ENCODE data around the gene STAT4. TPM values are rescaled to one million over a fixed set of nuclear protein-coding genes. Genes with fewer than 3 reads are reported as not detected.
A peak's percentile ranks its signal among the peaks of the same experiment; 100 is the strongest.

The STAT4 gene
- total RNA-seq, 2 experiments from 2014 or later: 154 to 157 TPM

DNA sequence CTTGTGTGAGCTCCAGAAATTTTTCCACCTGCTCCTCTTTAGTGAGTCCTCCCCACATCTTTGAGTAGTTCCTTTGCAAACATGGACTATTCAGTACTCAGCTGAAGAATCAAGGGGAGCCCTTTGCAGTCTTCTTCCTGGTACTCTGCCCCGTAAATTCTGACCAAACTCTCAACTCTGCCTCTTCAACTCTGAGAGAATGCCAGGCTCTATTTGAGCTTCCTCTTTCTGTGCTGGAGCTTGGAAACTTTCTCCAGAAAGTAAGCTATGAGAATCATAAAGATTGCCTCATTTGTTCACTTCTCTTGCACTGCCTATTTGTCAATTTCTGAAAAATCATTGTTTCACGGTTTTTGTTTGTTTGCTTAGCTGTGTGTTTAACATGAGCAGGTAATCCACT is 7.4 kb upstream of the STAT4 start:
- Mint-ChIP-seq H3K9me3 (ENCODE audit: insufficient read depth) (no peaks in the 10 kb centered on the region), H3K27ac (no peak overlapping the region), H3K36me3 (ENCODE audit: low read depth) (no peaks in the 10 kb centered on the region), H3K4me1 (ENCODE audit: low read depth) (peaks cover 39% of the 10 kb centered on the region), H3K4me3 (no peak overlapping the region), H3K27me3 (ENCODE audit: low read depth) (peaks cover 17% of the 10 kb centered on the region)
- ChIA-PET POLR2A (interaction anchor here (1.2 to 1.5 kb wide), 2 partner anchors 8 to 137 kb away, joined by 3 to 6 read pairs; partner anchors contain the start of gene STAT4), CTCF (interaction anchor here (0.8 to 20.5 kb wide), 8 partner anchors 8 to 363 kb away, joined by 3 to 1116 read pairs (median 3); partner anchors contain the start of gene STAT1)
- no peak for DNase-seq
- no peak for ATAC-seq

GRCh38 chr2:191155608-191156071 is 4.8 kb upstream of the STAT4 start:
- POLR2A ChIA-PET: interaction anchor here (0.9 to 2.6 kb wide), 13 partner anchors 9 to 522 kb away, joined by 3 to 27 read pairs (median 4); partner anchors contain the start of gene NABP1
- peak; percentile 28 for ATAC-seq

DNA sequence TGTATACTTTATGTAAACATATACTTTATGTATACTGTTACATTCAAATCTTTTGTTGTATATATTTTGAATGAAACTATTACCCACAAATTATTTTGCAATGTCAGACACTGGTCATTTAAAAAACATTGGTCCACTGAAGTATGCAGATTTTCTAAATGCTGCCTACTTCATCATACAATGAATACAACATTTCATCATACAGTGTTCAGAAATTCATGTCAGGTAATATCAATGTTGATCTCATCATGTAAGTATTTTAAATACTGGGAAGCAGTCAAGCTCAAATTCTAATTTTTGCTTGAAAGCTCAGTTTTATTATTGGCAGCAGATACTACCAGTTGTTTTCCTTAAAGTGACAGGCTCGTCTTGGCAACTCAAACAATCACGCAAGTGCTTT is 2.9 kb upstream of the STAT4 start:
- H3K4me1 Mint-ChIP-seq (ENCODE audit: low read depth): peaks cover 51% of the 10 kb centered on the region

More at GRCh38 chr2:191155608-191156071, 4.8 kb upstream of the STAT4 start:
- peak overlapping the region; percentile 62 for H3K27ac Mint-ChIP-seq
- H3K27me3 Mint-ChIP-seq (ENCODE audit: low read depth): peaks cover 6% of the 10 kb centered on the region
- no peaks in the 10 kb centered on the region for H3K36me3 Mint-ChIP-seq (ENCODE audit: low read depth)
- CTCF ChIA-PET: interaction anchor here (0.7 to 20.5 kb wide), 59 partner anchors 9 to 541 kb away, joined by 3 to 1116 read pairs (median 6); partner anchors contain the start of gene STAT1
- peaks cover 57% of the 10 kb centered on the region for H3K4me1 Mint-ChIP-seq (ENCODE audit: low read depth)
- H3K4me3 Mint-ChIP-seq: peak overlapping the region; percentile 19
- no peak for DNase-seq
- H3K9me3 Mint-ChIP-seq (ENCODE audit: insufficient read depth): no peaks in the 10 kb centered on the region

DNA sequence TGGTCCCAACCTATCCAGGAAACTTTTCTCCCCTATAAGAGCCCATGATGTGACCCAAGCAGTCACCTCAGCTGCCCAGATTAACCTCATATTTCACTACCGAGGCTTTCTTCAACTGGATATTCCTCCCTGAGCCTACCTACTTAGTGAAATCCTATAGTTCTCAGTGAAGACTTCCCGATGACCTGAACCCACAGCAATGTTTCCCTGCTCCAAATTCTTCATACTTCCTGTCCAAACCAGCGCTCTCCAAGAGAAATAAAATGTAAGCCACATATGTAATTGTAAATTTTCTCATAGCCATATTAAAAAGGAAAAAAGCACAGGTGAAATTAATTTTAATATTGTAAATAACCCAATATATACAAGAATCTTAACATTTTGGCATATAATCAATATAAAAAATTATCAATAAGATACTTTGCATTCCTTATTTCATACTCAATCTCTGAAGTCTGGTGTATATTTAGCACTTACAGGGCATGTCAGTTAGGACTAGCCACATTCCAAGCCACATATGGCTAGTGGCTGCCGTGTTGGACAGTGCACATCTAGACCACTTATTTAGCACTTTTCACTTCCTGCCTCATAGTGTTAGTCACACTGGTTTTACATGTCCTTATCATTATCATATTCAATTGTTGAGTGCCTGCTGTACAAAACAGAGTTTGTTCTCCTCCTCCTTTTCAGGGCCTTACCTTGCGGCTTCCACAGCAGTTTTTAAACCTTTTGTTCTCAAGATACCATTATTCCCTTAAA is 1.9 kb upstream of the STAT4 start:
- peak; percentile 46 for DNase-seq
- peak; percentile 16 for ATAC-seq
- H3K27ac Mint-ChIP-seq: peak overlapping the region; percentile 97
- POLR2A ChIA-PET: interaction anchor here (1.1 to 5.0 kb wide), 5 partner anchors 25 to 139 kb away, joined by 3 to 165 read pairs (median 41); partner anchors contain the start of gene STAT1
- peaks cover 61% of the 10 kb centered on the region for H3K4me1 Mint-ChIP-seq (ENCODE audit: low read depth)
- CTCF ChIA-PET: interaction anchor here (1.5 to 20.5 kb wide), 2 partner anchors 27 to 97 kb away, joined by 4 to 1116 read pairs; no protein-coding TSS in a partner anchor
- H3K36me3 Mint-ChIP-seq (ENCODE audit: low read depth): peaks cover 25% of the 10 kb centered on the region
- H3K9me3 Mint-ChIP-seq (ENCODE audit: insufficient read depth): no peaks in the 10 kb centered on the region
- H3K4me3 Mint-ChIP-seq: peak overlapping the region; percentile 10
- no peaks in the 10 kb centered on the region for H3K27me3 Mint-ChIP-seq (ENCODE audit: low read depth)

More for the DNA sequence above, 2.9 kb upstream of the STAT4 start:
- CTCF ChIA-PET: interaction anchor here (20.5 kb wide), 1 partner anchor 98 kb away, joined by 1116 read pairs; no protein-coding TSS in a partner anchor
- Mint-ChIP-seq H3K9me3 (ENCODE audit: insufficient read depth) (no peaks in the 10 kb centered on the region), H3K27me3 (ENCODE audit: low read depth) (peaks cover 3% of the 10 kb centered on the region), H3K4me3 (no peak overlapping the region), H3K27ac (no peak overlapping the region), H3K36me3 (ENCODE audit: low read depth) (peaks cover 16% of the 10 kb centered on the region)
- POLR2A ChIA-PET: interaction anchor here (0.6 kb wide), 1 partner anchor 97 kb away, joined by 3 read pairs; no protein-coding TSS in a partner anchor
- DNase-seq (no peak), ATAC-seq (no peak)

- CTCF ChIA-PET: interaction anchor here (1.5 to 20.5 kb wide), 4 partner anchors 25 to 96 kb away, joined by 3 to 1116 read pairs (median 6); no protein-coding TSS in a partner anchor
- Mint-ChIP-seq H3K36me3 (ENCODE audit: low read depth) (peaks cover 37% of the 10 kb centered on the region), H3K9me3 (ENCODE audit: insufficient read depth) (no peaks in the 10 kb centered on the region), H3K27me3 (ENCODE audit: low read depth) (no peaks in the 10 kb centered on the region), H3K4me1 (ENCODE audit: low read depth) (peaks cover 73% of the 10 kb centered on the region), H3K27ac (peak overlapping the region; percentile 97), H3K4me3 (peak overlapping the region; percentile 92)
- DNase-seq (no peak), ATAC-seq (peak; percentile 7)
- POLR2A ChIA-PET: interaction anchor here (0.8 to 5.0 kb wide), 14 partner anchors 8 to 526 kb away, joined by 3 to 165 read pairs (median 8); partner anchors contain the start of genes NABP1 and STAT1
Measured at GRCh38 chr2:191151331-191151730, 537 bp upstream of the STAT4 start.

DNA sequence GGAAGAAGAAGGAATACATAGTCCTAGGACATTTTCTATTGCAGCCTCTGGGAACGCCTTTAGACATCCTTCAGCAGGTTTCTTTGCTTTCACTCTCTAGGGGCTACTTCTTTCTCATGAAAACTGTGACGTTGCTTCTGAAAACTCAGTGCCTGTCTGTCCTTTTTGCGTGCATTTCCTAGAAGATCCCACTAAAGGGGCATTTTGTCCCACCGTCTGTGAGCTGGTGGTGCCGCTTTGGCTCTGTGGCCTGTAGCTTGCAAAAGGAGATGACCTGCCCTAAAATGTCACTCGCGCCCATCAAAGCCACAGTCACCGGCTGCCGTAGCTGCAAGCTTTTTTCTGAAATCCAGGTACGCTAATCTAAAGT is 579 bp downstream of the STAT4 start:
- no peaks in the 10 kb centered on the region for H3K27me3 Mint-ChIP-seq (ENCODE audit: low read depth)
- no peak for DNase-seq
- peak; percentile 17 for ATAC-seq
- H3K4me3 Mint-ChIP-seq: peak overlapping the region; percentile 92
- peaks cover 47% of the 10 kb centered on the region for H3K36me3 Mint-ChIP-seq (ENCODE audit: low read depth)
- H3K4me1 Mint-ChIP-seq (ENCODE audit: low read depth): peaks cover 71% of the 10 kb centered on the region
- peak overlapping the region; percentile 97 for H3K27ac Mint-ChIP-seq
- H3K9me3 Mint-ChIP-seq (ENCODE audit: insufficient read depth): no peaks in the 10 kb centered on the region
- CTCF ChIA-PET: interaction anchor here (1.0 to 20.5 kb wide), 6 partner anchors 24 to 127 kb away, joined by 3 to 1116 read pairs (median 6); no protein-coding TSS in a partner anchor
- POLR2A ChIA-PET: interaction anchor here (0.6 to 5.0 kb wide), 23 partner anchors 9 to 527 kb away, joined by 3 to 165 read pairs (median 5); partner anchors contain the start of genes NABP1 and STAT1

GRCh38 chr2:191149391-191149790 is 1.4 kb downstream of the STAT4 start:
- Mint-ChIP-seq H3K36me3 (ENCODE audit: low read depth) (peaks cover 53% of the 10 kb centered on the region), H3K27ac (peak overlapping the region; percentile 97), H3K9me3 (ENCODE audit: insufficient read depth) (no peaks in the 10 kb centered on the region), H3K4me1 (ENCODE audit: low read depth) (peaks cover 68% of the 10 kb centered on the region), H3K4me3 (peak overlapping the region; percentile 92), H3K27me3 (ENCODE audit: low read depth) (no peaks in the 10 kb centered on the region)
- POLR2A ChIA-PET: interaction anchor here (0.7 to 5.0 kb wide), 14 partner anchors 20 to 136 kb away, joined by 3 to 165 read pairs (median 5); partner anchors contain the start of gene STAT1
- DNase-seq (no peak), ATAC-seq (no peak)
- CTCF ChIA-PET: interaction anchor here (0.9 to 20.5 kb wide), 5 partner anchors 23 to 94 kb away, joined by 3 to 1116 read pairs (median 6); no protein-coding TSS in a partner anchor

DNA sequence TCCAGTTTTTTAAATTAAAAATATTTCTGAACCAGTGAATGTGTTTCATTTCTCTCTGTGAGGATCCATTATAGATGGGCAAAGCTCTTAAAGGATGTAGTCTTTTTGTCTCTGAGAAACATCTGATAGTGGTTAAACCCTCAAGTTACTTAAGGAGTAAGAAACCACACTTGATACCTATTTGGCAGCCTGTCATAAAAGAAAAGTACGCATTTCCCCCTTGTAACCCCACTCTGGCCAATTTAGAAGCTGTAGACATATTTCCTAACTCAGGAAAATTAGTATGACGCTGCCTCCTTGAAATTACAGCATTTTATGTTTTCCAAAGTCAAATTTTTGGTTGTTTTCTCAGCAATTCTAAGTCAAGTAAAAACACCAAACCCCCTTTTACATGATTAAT is 2.0 kb downstream of the STAT4 start:
- H3K27me3 Mint-ChIP-seq (ENCODE audit: low read depth): no peaks in the 10 kb centered on the region
- ChIA-PET POLR2A (interaction anchor here (0.7 to 5.0 kb wide), 9 partner anchors 19 to 136 kb away, joined by 3 to 165 read pairs (median 6); partner anchors contain the start of gene STAT1), CTCF (interaction anchor here (0.9 to 20.5 kb wide), 7 partner anchors 23 to 201 kb away, joined by 3 to 1116 read pairs (median 4); no protein-coding TSS in a partner anchor)
- DNase-seq (peak; percentile 50), ATAC-seq (peak; percentile 18)
- H3K9me3 Mint-ChIP-seq (ENCODE audit: insufficient read depth): no peaks in the 10 kb centered on the region
- peaks cover 71% of the 10 kb centered on the region for H3K4me1 Mint-ChIP-seq (ENCODE audit: low read depth)
- peaks cover 59% of the 10 kb centered on the region for H3K36me3 Mint-ChIP-seq (ENCODE audit: low read depth)
- peak overlapping the region; percentile 92 for H3K4me3 Mint-ChIP-seq
- peak overlapping the region; percentile 97 for H3K27ac Mint-ChIP-seq

GRCh38 chr2:191148281-191148680 is 2.5 kb downstream of the STAT4 start:
- ChIA-PET CTCF (interaction anchor here (1.0 to 20.5 kb wide), 6 partner anchors 22 to 201 kb away, joined by 3 to 1116 read pairs (median 4); no protein-coding TSS in a partner anchor), POLR2A (interaction anchor here (1.0 to 5.0 kb wide), 6 partner anchors 19 to 135 kb away, joined by 3 to 165 read pairs (median 36); partner anchors contain the start of gene STAT1)
- H3K4me3 Mint-ChIP-seq: peak overlapping the region; percentile 92
- ATAC-seq (no peak), DNase-seq (peak; percentile 41)
- no peaks in the 10 kb centered on the region for H3K27me3 Mint-ChIP-seq (ENCODE audit: low read depth)
- H3K9me3 Mint-ChIP-seq (ENCODE audit: insufficient read depth): no peaks in the 10 kb centered on the region
- H3K4me1 Mint-ChIP-seq (ENCODE audit: low read depth): peaks cover 71% of the 10 kb centered on the region
- peaks cover 63% of the 10 kb centered on the region for H3K36me3 Mint-ChIP-seq (ENCODE audit: low read depth)
- peak overlapping the region; percentile 97 for H3K27ac Mint-ChIP-seq

DNA sequence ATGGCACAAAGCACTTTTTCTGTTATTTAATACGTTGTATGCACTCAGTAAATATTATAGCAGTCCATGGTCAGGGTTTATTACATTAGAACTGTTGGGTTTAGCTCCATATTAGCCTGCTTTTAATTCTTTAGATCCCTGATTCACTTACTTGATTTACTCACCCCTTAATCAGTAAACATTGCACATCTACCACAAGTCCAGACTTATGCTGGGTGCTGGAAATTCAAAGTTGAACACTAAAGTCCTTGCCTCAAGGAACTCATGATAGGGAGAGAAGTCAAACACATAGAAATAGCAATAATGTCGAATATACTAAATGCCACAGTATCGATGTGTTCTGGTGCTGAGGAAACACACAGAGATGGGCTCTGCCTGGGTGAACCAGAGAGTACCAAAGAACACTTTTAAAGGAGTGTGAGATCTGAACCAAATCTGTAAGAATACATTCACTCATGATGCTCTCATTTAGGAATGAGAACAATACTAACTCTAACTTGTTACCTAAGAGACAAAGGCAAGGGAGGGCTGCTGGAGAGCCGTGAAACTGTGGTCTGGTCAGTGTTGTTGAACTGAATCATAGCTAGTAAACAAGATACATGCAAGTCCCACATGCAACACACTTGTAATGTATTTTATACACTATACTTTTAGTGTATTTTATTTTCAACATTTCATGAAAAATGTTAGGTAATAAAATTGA is 4.9 kb downstream of the STAT4 start:
- Mint-ChIP-seq H3K27me3 (ENCODE audit: low read depth) (no peaks in the 10 kb centered on the region), H3K4me1 (ENCODE audit: low read depth) (peaks cover 65% of the 10 kb centered on the region), H3K36me3 (ENCODE audit: low read depth) (peaks cover 82% of the 10 kb centered on the region), H3K27ac (no peak overlapping the region), H3K4me3 (peak overlapping the region; percentile 54), H3K9me3 (ENCODE audit: insufficient read depth) (no peaks in the 10 kb centered on the region)
- ChIA-PET CTCF (interaction anchor here (1.1 to 3.1 kb wide), 3 partner anchors 10 to 198 kb away, joined by 3 to 20 read pairs (median 10); no protein-coding TSS in a partner anchor), POLR2A (interaction anchor here (0.7 to 1.1 kb wide), 2 partner anchors 20 to 81 kb away, joined by 3 read pairs; no protein-coding TSS in a partner anchor)
- ATAC-seq (no peak), DNase-seq (no peak)

Data from activated CD8-positive, alpha-beta T cell treated with anti-CD3 and anti-CD28 coated beads, Interleukin-2, amount 10 ng/mL, durations not matched to agents 7 days and 5 days (primary cell).